ENCODE results near the gene HNRNPUL1. TPM values are rescaled to one million over a fixed set of nuclear protein-coding genes. Genes with fewer than 3 reads are reported as not detected.

The HNRNPUL1 gene
- total and polyA plus RNA-seq, 10 of the 15 experiments (the other 5 are each of a cell fraction or from before 2014, with no cell fraction given) = 11.1 to 276 (median 117) TPM

- TF ChIP-seq CEBPZ (IDR thresholded peaks at IDR 0.05; ENCODE audit: low read depth, low read length) (no peak), SUPT20H (IDR thresholded peaks at IDR 0.05; ENCODE audit: borderline replicate concordance, control insufficient read depth, low read depth, low read length) (no peak), NFIC (IDR thresholded peaks at IDR 0.05; ENCODE audit: low read depth, low read length) (peak; percentile 48; the same call in 1 of the 2 replicates), RELA (IDR thresholded peaks at IDR 0.05; ENCODE audit: borderline replicate concordance, partially characterized antibody) (peak; percentile 44), ATF7 (IDR thresholded peaks at IDR 0.05; ENCODE audit: low read depth) (peak; percentile 96), RELB (IDR thresholded peaks at IDR 0.05; ENCODE audit: low read depth) (peak; percentile 69; the same call in 1 of the 2 replicates), IRF5 (IDR thresholded peaks at IDR 0.05; ENCODE audit: borderline replicate concordance) (peak; percentile 84), MXI1 (IDR thresholded peaks at IDR 0.05; ENCODE audit: low read depth, low read length) (peak; percentile 50; the same call in 1 of the 2 replicates), ETV6 (conservative IDR thresholded peaks at IDR 0.05 in 1 of 2, IDR thresholded peaks at IDR 0.05 in 1 of 2; ENCODE audit: borderline replicate concordance in 1 of 2, low read depth in 1 of 2) (peak in 1 of 2 experiments; percentile 52; a peak in 1 of 4 replicates), NFYA (IDR thresholded peaks at IDR 0.05; ENCODE audit: borderline replicate concordance, low read depth, low read length) (no peak), TCF7 (IDR thresholded peaks at IDR 0.05; ENCODE audit: borderline replicate concordance) (no peak), E4F1 (IDR thresholded peaks at IDR 0.05; ENCODE audit: borderline replicate concordance, partially characterized antibody) (peak; percentile 4), ZNF687 (IDR thresholded peaks at IDR 0.05) (peak; percentile 77), RBBP5 (conservative IDR thresholded peaks at IDR 0.05) (no peak)
Observed at GRCh38 chr19:41263042-41263849, 926 bp upstream of the HNRNPUL1 start (continued).
